ENCODE measurements around the gene POU2AF1. TPM values are rescaled to one million over a fixed set of nuclear protein-coding genes. Genes with fewer than 3 reads are reported as not detected.

The POU2AF1 gene
- total and polyA plus RNA-seq, 12 donors: 0.03 to 1.7 (median 0.55) TPM; not detected in 6

DNA sequence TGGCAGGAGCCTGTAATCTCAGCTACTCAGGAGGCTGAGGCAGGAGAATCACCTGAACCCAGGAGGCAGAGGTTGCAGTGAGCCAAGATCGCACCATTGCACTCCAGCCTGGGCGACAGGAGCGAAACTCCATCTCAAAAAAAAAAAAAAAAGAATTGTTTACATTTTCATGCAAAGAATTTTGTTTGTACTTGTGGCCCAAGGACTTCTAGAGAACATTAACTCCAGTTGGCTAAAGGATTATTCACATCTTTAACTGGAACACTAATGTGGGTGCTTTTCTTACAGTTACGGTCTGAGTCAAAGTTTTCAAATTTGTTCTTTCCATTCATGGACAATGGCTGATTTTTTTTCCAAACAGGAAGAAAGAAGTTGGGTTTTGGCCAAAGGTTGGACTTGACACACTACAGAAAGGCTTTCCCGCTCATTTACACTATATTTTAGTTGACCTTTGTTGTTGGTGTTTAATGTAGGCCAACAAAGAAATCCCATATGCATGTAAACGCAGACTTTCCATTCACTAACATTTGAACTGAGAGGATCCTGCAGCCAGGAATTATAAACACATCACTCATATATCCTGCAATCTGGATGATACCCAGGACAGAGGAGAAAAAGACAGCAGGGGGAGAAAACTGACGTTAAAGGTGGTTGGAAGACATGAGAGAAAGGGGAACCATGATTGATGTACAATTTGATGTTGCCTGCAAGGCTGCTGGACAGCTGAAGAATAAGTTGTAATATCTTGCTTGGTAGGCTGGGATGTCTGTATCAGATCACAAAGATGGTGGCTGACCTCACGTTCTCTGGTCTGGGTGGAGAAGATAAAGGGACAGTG, 13.1 kb downstream of the POU2AF1 start:
- Histone ChIP-seq H3K4me1 (replicated peaks in 1 of 2) (no peaks in the 10 kb centered on the region), H3K27me3 (no peaks in the 10 kb centered on the region), H3K27ac (no peak overlapping the region), H3K36me3 (replicated peaks in 1 of 2) (no peaks in the 10 kb centered on the region), H3K4me3 (no peak overlapping the region), H3K9me3 (replicated peaks in 1 of 3) (no peaks in the 10 kb centered on the region)
- TF ChIP-seq, protein P1, sequence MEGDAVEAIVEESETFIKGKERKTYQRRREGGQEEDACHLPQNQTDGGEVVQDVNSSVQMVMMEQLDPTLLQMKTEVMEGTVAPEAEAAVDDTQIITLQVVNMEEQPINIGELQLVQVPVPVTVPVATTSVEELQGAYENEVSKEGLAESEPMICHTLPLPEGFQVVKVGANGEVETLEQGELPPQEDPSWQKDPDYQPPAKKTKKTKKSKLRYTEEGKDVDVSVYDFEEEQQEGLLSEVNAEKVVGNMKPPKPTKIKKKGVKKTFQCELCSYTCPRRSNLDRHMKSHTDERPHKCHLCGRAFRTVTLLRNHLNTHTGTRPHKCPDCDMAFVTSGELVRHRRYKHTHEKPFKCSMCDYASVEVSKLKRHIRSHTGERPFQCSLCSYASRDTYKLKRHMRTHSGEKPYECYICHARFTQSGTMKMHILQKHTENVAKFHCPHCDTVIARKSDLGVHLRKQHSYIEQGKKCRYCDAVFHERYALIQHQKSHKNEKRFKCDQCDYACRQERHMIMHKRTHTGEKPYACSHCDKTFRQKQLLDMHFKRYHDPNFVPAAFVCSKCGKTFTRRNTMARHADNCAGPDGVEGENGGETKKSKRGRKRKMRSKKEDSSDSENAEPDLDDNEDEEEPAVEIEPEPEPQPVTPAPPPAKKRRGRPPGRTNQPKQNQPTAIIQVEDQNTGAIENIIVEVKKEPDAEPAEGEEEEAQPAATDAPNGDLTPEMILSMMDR (IDR thresholded peaks at IDR 0.05): no peak
- no peak for TF ChIP-seq POLR2A (IDR thresholded peaks at IDR 0.05)
- 87 to 93% (median 89%) methylated on average over 8 of the region's 8 CpGs for WGBS, 4 donors
- DNase-seq: no peak
- intact Hi-C loops (cut with DNase I): loop anchor here in 1 of 2 donors (10.0 kb wide), 1 partner anchor 59 kb away; no protein-coding TSS in a partner anchor

GRCh38 chr11:111364503-111364902, 14.6 kb downstream of the POU2AF1 start:
- no peak for DNase-seq
- Histone ChIP-seq H3K9me3 (replicated peaks in 1 of 3) (no peaks in the 10 kb centered on the region), H3K27ac (no peak overlapping the region), H3K4me1 (replicated peaks in 1 of 2) (no peaks in the 10 kb centered on the region), H3K4me3 (no peak overlapping the region), H3K27me3 (no peaks in the 10 kb centered on the region), H3K36me3 (replicated peaks in 1 of 2) (no peaks in the 10 kb centered on the region)
- WGBS, 4 donors: 80 to 94% (median 89%) methylated on average over 3 of the region's 3 CpGs
- TF ChIP-seq, protein P1 (IDR thresholded peaks at IDR 0.05): no peak
- no peak for TF ChIP-seq POLR2A (IDR thresholded peaks at IDR 0.05)
- intact Hi-C loops (cut with DNase I): loop anchor here in 1 of 2 donors (10.0 kb wide), 1 partner anchor 60 kb away; no protein-coding TSS in a partner anchor

- DNase-seq: no peak
- Histone ChIP-seq H3K27me3 (no peaks in the 10 kb centered on the region), H3K27ac (no peak overlapping the region), H3K36me3 (replicated peaks in 1 of 2) (no peaks in the 10 kb centered on the region), H3K9me3 (replicated peaks in 1 of 3) (no peaks in the 10 kb centered on the region), H3K4me1 (replicated peaks in 1 of 2) (no peaks in the 10 kb centered on the region), H3K4me3 (no peak overlapping the region)
- intact Hi-C loops (cut with DNase I): loop anchor here in 1 of 2 donors (10.0 kb wide), 1 partner anchor 61 kb away; no protein-coding TSS in a partner anchor
- TF ChIP-seq POLR2A (IDR thresholded peaks at IDR 0.05): no peak
- TF ChIP-seq, protein P1 (IDR thresholded peaks at IDR 0.05): no peak
Measured at GRCh38 chr11:111363985-111364384, 15.1 kb downstream of the POU2AF1 start.

- Histone ChIP-seq H3K27ac (no peak overlapping the region), H3K4me3 (no peak overlapping the region), H3K27me3 (no peaks in the 10 kb centered on the region), H3K4me1 (replicated peaks in 1 of 2) (no peaks in the 10 kb centered on the region), H3K9me3 (replicated peaks in 1 of 3) (no peaks in the 10 kb centered on the region), H3K36me3 (replicated peaks in 1 of 2) (no peaks in the 10 kb centered on the region)
- TF ChIP-seq POLR2A (IDR thresholded peaks at IDR 0.05): no peak
- DNase-seq: no peak
- WGBS, 4 donors: 85 to 94% (median 91%) methylated on average over 7 to 9 of the region's 9 CpGs
- intact Hi-C loops (cut with DNase I): loop anchor here in 1 of 2 donors (10.0 kb wide), 1 partner anchor 62 kb away; no protein-coding TSS in a partner anchor
Measured at GRCh38 chr11:111362887-111363411, 16.1 kb downstream of the POU2AF1 start.

All from adrenal gland (tissue), 12 donors.